HG02759 (cell line): ENCODE results near the gene STON1.
A peak's percentile ranks its signal among the peaks of the same experiment; 100 is the strongest.
"Not testable (repeated sequence)": the region's sequence is repeated elsewhere in the genome, so short reads cannot be mapped to it uniquely, and the experiment has no call there.

Source experiments
- ATAC-seq: cut with Tn5 transposase; IDR thresholded peaks from one replicate; pipeline ENCODE4 v1.9.1; 2021; ENCODE audit warnings: mild to moderate bottlenecking, moderate library complexity; ENCODE audit not compliant: unreplicated experiment

The STON1 gene

GRCh38 chr2:48528431-48528830 is 1.5 kb upstream of the STON1 start:
- no peak for ATAC-seq

GRCh38 chr2:48529194-48529593 is 760 bp upstream of the STON1 start:
- no peak for ATAC-seq

GRCh38 chr2:48529676-48530032 is 300 bp upstream of the STON1 start:
- ATAC-seq: peak; percentile 29

DNA sequence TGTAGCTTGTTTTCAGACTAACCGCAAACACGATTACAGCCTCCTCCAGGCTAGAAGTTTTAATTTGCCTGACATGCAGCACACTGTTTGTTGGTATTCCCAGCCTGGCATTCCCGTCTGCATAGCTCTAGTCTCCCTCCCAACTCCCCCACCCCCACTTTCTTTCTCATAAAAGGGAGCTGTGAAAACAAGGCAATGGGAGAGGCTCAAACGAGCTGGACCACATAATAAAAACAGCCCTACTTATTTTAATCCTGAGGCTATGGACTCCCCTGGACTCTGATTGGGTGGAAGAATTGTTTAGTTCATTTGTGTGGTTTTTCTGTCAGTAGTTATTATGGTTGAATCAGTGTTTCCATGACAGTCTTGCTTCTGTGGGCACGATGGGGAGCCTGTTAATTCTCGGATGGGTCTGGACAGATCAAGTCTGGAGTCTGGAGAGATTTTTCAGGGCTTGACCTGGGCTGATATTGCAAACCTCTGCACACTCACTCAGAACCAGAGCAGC is 1.2 kb downstream of the STON1 start:
- ATAC-seq: no peak

- no peak for ATAC-seq
These were observed 2.2 kb downstream of the STON1 start for GRCh38 chr2:48532174-48532573.

DNA sequence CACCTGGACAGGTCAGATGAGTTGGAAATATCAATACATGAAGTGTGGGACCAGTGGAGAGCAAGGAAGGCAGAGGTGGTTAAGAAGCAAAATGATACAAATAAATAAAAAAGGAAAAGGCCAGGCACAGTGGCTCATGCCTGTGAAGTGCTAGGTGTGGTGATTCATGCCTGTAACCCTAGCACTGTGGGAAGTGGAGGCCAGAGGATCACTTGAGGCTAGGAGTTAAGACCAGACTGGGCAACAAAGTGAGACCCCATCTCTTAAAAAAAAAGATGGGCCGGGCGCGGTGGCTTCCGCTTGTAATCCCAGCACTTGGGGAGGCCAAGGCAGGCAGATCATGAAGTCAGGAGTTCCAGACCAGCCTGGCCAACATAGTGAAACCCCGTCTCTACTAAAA is 2.9 kb downstream of the STON1 start:
- no peak for ATAC-seq

DNA sequence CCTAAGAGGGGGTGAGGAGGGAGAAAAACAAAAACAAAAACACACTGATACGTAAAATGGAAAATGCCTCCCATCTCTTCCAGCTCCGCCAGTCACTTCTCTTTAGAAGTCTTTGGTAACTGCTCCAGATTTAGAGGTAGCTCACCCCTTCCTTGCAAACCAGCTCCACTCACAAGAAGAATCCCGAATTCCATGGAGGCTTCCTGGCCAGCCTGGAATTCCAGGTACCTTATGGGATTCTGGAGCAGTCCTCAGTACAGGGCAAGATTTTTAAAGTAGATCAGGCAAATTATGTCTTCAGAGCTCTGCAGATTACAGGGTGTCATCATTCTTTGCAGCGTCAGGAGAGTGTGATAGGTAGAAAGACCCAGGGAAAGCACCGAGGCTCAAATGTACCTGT is 4.8 kb downstream of the STON1 start:
- ATAC-seq: no peak

DNA sequence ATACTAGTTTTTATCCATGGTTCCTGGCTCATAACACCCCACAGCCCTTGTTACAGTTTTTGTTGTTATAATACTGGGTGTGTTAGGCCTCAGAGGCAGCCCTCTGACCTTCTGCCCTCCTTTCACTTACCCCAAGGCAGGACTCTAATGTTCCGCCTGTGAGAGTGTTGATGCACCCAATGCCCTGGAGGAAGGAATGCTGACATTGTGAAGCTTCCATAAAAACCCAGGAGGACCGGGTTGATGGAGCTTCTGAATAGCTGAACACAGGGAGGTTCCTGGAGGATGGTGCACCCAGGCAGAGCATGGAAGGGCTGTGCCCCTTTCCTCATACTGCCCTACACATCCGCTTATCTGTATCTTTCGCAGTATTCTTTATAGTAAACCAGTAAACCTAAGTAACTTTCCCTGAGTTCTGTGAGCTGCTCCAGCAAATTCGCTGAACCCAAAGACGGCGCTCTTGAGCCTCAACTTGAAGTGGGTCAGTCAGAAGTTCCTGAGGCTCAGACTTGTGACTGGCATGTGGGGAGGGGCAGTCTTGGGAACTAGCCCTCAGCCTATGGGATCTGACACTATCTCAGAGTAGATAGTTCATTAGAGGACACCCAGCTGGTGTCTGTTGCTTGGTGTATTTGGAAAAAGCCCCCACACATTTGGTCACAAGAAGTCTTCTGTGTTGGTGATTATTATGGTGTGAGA is 10.4 kb downstream of the STON1 start:
- no peak for ATAC-seq

- ATAC-seq: no peak
These were observed 11.9 kb downstream of the STON1 start for GRCh38 chr2:48541666-48542389.

DNA sequence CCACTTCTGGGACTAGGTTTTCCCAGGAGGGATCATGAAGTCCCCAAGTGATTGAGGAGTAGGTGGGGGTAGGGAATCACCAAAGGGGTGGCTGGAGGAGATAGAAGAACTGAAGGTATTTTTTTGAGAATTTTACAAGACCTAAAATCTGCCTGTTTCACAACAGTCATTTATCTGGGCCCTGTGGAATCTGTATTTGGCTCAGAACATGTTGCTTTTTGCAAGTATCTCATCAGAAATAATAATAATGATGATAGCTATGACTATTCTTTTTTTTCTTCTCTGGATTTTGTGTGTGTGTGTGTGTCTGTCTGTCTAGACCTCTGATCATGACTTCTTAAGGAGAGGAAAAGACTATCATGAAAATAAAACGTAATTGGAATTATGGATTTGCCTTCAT is 13.9 kb downstream of the STON1 start:
- no peak for ATAC-seq

GRCh38 chr2:48545244-48545643 is 15.3 kb downstream of the STON1 start:
- ATAC-seq: no peak

GRCh38 chr2:48548840-48549239 is 18.9 kb downstream of the STON1 start:
- no peak for ATAC-seq

- ATAC-seq: no peak
These were observed 20.0 kb downstream of the STON1 start for GRCh38 chr2:48549972-48550371.

DNA sequence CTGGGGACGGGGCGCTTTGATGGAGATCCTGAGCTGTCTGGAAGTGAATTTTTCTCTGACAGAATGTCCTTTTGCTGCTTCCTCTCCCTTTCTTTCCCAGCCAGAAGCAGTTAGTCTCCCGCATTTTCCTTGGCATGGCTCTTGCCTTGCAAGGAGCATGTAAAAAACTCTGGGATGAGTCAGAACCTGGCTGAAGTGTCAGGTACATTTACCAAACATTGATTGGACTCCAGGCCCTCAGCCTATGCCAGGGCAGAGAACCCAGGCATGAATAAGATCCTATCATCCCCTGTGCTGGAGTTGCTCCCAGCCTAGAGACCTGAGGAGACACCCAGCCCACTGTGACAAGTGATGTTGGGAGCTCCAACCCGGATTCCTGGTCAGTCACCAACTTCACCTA is 21.6 kb downstream of the STON1 start:
- ATAC-seq: no peak

DNA sequence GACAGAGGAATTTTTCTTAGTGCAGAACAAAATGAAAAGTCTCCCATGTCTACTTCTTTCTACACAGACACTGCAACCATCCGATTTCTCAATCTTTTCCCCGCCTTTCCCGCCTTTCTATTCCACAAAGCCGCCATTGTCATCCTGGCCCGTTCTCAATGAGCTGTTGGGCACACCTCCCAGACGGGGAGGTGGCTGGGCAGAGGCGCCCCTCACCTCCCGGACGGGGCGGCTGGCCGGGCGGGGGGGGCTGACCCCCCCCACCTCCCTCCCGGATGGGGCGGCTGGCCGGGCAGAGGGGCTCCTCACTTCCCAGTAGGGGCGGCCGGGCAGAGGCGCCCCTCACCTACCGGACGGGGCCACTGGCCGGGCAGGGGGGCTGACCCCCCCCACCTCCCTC is 25.1 kb downstream of the STON1 start:
- not testable (repeated sequence) for ATAC-seq

GRCh38 chr2:48558456-48558855 is 28.5 kb downstream of the STON1 start:
- no peak for ATAC-seq

DNA sequence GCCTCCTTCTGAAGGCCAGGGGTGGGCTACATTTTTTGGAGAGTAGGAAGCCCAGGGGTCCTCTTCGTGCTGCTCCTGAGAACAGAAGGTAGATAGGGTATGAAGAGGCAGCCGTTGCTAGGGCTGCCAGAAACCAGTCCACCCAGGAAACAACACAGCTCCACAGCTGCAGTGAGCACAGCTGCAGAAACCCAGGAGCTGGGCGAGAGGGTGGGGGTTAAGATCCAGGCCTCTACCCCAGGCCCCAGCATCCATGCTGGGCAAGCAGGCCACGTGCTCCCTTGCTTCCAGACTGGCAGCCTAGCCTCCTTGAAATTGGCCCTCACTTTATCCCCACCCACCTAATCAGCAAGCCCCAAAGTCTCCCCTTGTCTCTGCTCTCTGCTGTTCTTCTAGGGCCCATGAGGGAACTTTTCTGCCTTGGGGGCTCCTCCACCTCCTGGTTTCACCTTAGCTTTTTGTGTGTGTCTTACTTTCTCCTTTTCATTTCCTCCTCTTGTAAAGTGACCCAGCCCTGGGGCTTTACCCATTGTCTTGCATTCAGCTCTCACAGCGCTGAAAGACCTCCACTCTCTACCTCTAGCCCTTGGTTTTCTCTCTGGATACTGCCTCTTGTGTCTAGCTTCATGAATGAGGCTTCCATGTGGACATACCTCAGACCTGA is 30.7 kb downstream of the STON1 start:
- no peak for ATAC-seq

GRCh38 chr2:48562281-48562680 is 32.3 kb downstream of the STON1 start:
- ATAC-seq: no peak

GRCh38 chr2:48566592-48567310 is 36.8 kb downstream of the STON1 start:
- ATAC-seq: no peak

GRCh38 chr2:48567671-48568070 is 37.7 kb downstream of the STON1 start:
- no peak for ATAC-seq

DNA sequence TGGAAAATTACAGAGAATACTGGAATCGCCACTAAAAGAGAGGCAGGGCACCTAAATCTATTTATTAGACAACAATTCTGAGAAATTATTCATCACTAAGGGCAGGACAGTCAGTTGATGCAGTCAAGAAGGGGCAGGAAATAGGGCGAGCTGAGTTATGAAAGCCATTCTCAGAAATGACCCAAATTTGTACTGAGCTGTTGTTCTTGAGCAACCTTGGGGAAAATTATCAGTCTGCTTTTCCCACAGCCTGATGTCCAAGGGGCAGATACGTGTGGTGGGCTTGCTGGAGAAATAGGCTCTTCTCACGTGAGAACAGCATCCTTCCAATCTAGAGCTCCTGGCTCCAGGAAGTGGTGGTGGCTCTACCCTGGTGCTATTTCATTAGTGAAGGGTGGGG is 38.6 kb downstream of the STON1 start:
- ATAC-seq: no peak
